Smooth muscle cell (in vitro differentiated cells): Measurements from ENCODE around the gene KLF13. TPM values are rescaled to one million over a fixed set of nuclear protein-coding genes. Genes with fewer than 3 reads are reported as not detected.

Source experiments
- DNase-seq: peaks from one replicate; lab custom pipeline; 2025; ENCODE audit not compliant: unreplicated experiment; lab: John Stamatoyannopoulos, UW
- H2AFZ ChIP-seq: fragments of 200-600 bp; sonication (generic); 2 replicates; pipeline ENCODE4 v1.6.0; 2016; ENCODE audit warnings: antibody characterized with exemption, low read depth, mild to moderate bottlenecking
- H3F3A ChIP-seq: fragments of 200-600 bp; sonication (generic); 2 replicates; pipeline ENCODE4 v1.6.0; 2017; ENCODE audit warnings: antibody characterized with exemption, low read depth
- H3K27ac ChIP-seq: fragments of 200-600 bp; sonication (generic); 2 replicates; pipeline ENCODE4 v1.5.1; 2016; ENCODE audit warnings: low read depth, mild to moderate bottlenecking
- H3K27me3 ChIP-seq: fragments of 200-600 bp; sonication (generic); 2 replicates; pipeline ENCODE4 v1.6.1; 2016; ENCODE audit warnings: low read depth, mild to moderate bottlenecking
- H3K36me3 ChIP-seq: fragments of 200-600 bp; sonication (generic); 2 replicates; pipeline ENCODE4 v1.5.1; 2016; ENCODE audit warnings: low read depth
- H3K4me1 ChIP-seq: fragments of 200-600 bp; sonication (generic); 2 replicates; pipeline ENCODE4 v1.5.1; 2016; ENCODE audit warnings: low read depth
- H3K4me2 ChIP-seq: fragments of 200-600 bp; sonication (generic); 2 replicates; pipeline ENCODE4 v1.6.0; 2016; ENCODE audit warnings: mild to moderate bottlenecking
- H3K4me3 ChIP-seq: fragments of 200-600 bp; sonication (generic); 2 replicates; pipeline ENCODE4 v1.5.1; 2016; ENCODE audit warnings: mild to moderate bottlenecking
- H3K79me2 ChIP-seq: fragments of 200-600 bp; sonication (generic); 2 replicates; pipeline ENCODE4 v1.6.0; 2016; ENCODE audit warnings: low read depth, mild to moderate bottlenecking
- H3K9ac ChIP-seq: fragments of 200-600 bp; sonication (generic); 2 replicates; pipeline ENCODE4 v1.6.0; 2016; ENCODE audit warnings: low read depth
- H3K9me3 ChIP-seq: fragments of 200-600 bp; sonication (generic); replicated peaks from 2 replicates; pipeline ENCODE4 v1.5.1; 2016; ENCODE audit warnings: low read depth
- H4K20me1 ChIP-seq: fragments of 200-600 bp; sonication (generic); 2 replicates; pipeline ENCODE4 v1.6.0; 2016; ENCODE audit warnings: low read depth
- WGBS: methylation state at CpG from one replicate; pipeline ENCODE4 v1.1.7; 2016; ENCODE audit warnings: low lambda C conversion rate; 5-methylcytosine and 5-hydroxymethylcytosine counted together
- polyA plus RNA-seq: library from polyadenylated mRNA; unstranded; fragments of >200 nt; fragmentation: Nextera tagmentation; extraction: Ambion mirVana; gene quantifications from 2 replicates; pipeline ENCODE4 v1.2.1, GENCODE V29; 2016
- total RNA-seq: library from RNA; depleted of rRNA; stranded (reverse); fragments of >200 nt; gene quantifications from 2 replicates; pipeline ENCODE4 v1.2.3, GENCODE V29; 2014
- TF ChIP-seq, protein P1 (sequence below): fragments of 200-600 bp; sonication (generic); IDR thresholded peaks from 2 replicates; pipeline ENCODE4 v1.5.1; 2017; ENCODE audit warnings: borderline replicate concordance, mild to moderate bottlenecking, antibody characterized with exemption; ENCODE audit not compliant: insufficient read depth, poor library complexity, severe bottlenecking

The KLF13 gene
- total and polyA plus RNA-seq, 2 experiments from 2014 or later = 42.1 to 74.2 TPM

DNA sequence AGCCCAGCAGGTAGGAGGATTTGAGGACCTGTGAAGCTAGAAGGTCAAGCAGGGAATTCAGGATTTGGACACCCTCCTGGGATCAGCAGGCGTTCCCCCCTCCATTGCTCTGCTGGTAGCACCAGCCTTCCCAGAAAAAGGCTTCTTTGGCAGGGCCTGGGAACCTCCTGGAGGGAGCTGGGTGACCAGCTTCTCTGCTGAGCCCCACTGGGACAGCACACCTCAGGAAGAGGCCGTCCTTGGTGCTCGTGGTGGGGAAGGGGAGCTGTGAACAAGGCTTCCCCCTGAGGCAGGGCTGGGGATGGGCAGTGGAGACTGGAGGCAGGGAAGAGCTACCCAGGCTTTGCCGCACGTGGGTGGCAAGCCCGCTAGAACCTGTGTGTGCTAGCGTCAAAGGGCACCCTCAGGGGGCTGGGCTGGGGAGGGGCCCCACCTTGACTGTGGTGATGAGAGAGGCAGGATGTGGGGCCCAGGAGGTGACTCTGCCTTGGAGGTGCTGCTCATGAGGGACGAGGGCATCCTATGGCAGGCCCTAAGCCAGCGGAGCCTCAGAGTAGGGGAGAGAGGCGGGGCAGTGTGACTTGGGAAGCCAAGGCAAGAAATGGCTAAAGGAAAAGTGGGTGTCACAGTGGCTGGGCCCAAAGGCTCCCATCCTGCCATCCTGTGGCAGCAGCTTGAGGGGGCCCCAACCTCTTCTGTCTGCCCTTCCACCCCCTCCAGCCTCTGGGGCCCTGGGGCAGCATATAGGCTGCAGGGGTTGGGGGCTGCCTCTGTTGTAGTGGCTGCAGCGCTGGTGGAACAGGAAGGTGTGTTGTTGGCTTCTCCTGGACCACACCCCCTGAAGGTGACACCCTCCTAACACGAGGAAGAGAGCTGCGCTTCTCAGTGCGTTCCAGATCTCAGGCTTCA is 20.7 kb downstream of the KLF13 start:
- no peak for DNase-seq
- Histone ChIP-seq H3K27ac (no peak overlapping the region), H3F3A (no peaks in the 10 kb centered on the region), H3K4me2 (no peak overlapping the region), H3K36me3 (no peaks in the 10 kb centered on the region), H3K27me3 (no peaks in the 10 kb centered on the region), H3K4me3 (no peak overlapping the region), H3K4me1 (peaks cover 1% of the 10 kb centered on the region), H3K9me3 (no peaks in the 10 kb centered on the region), H4K20me1 (peaks cover 100% of the 10 kb centered on the region), H3K9ac (no peak overlapping the region), H3K79me2 (peaks cover 100% of the 10 kb centered on the region), H2AFZ (no peak overlapping the region)
- TF ChIP-seq, protein P1, sequence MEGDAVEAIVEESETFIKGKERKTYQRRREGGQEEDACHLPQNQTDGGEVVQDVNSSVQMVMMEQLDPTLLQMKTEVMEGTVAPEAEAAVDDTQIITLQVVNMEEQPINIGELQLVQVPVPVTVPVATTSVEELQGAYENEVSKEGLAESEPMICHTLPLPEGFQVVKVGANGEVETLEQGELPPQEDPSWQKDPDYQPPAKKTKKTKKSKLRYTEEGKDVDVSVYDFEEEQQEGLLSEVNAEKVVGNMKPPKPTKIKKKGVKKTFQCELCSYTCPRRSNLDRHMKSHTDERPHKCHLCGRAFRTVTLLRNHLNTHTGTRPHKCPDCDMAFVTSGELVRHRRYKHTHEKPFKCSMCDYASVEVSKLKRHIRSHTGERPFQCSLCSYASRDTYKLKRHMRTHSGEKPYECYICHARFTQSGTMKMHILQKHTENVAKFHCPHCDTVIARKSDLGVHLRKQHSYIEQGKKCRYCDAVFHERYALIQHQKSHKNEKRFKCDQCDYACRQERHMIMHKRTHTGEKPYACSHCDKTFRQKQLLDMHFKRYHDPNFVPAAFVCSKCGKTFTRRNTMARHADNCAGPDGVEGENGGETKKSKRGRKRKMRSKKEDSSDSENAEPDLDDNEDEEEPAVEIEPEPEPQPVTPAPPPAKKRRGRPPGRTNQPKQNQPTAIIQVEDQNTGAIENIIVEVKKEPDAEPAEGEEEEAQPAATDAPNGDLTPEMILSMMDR = no peak
- 93% methylated on average over 14 of the region's 14 CpGs for WGBS

DNA sequence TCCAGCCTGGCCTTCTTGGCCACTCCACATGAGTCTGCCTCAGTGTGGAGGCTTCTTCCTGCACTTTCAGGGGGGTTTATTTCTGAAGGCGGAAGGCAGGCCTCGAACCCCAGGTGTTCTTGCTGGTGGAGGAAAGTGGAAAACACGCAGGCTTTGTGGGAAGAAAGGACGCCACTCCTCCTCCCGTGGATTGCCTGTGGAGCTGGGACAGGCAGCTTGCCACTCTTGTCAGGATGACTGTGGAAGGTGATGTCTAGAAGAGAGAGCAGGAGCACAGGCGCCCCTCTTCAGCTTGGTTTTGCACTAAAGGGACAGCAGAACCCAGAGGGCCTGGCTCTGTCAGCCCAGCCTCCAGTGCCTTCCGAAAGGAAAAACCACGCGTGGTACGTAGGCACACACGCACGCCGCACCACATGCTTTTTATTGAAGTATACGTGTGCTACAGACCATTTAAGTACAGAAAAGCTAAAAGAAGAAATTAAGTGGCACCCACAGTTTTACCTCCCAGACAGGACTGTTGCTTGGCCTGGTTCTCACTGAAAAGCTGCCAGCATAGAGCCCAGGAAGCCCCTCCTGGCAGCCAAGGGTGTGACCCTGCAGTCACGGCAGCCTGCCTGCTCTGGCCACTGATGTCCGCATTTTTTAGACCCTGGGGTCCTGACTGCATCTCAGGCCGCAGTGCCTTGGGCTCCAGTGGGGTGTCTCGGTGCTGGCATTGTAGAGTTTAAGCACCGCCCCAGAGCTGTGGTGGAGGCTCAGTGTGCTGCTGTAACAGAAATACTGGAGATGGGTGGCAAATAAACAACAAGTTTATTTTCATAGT is 21.6 kb downstream of the KLF13 start:
- Histone ChIP-seq H3K36me3 (no peaks in the 10 kb centered on the region), H3K4me2 (no peak overlapping the region), H3K9ac (no peak overlapping the region), H3K4me1 (peaks cover 10% of the 10 kb centered on the region), H3K27ac (no peak overlapping the region), H3K27me3 (no peaks in the 10 kb centered on the region), H3K9me3 (no peaks in the 10 kb centered on the region), H3F3A (no peaks in the 10 kb centered on the region), H2AFZ (no peak overlapping the region), H4K20me1 (peaks cover 100% of the 10 kb centered on the region), H3K79me2 (peaks cover 100% of the 10 kb centered on the region), H3K4me3 (no peak overlapping the region)
- no peak for DNase-seq
- 97% methylated on average over 19 of the region's 19 CpGs for WGBS
- TF ChIP-seq, protein P1 = no peak

DNA sequence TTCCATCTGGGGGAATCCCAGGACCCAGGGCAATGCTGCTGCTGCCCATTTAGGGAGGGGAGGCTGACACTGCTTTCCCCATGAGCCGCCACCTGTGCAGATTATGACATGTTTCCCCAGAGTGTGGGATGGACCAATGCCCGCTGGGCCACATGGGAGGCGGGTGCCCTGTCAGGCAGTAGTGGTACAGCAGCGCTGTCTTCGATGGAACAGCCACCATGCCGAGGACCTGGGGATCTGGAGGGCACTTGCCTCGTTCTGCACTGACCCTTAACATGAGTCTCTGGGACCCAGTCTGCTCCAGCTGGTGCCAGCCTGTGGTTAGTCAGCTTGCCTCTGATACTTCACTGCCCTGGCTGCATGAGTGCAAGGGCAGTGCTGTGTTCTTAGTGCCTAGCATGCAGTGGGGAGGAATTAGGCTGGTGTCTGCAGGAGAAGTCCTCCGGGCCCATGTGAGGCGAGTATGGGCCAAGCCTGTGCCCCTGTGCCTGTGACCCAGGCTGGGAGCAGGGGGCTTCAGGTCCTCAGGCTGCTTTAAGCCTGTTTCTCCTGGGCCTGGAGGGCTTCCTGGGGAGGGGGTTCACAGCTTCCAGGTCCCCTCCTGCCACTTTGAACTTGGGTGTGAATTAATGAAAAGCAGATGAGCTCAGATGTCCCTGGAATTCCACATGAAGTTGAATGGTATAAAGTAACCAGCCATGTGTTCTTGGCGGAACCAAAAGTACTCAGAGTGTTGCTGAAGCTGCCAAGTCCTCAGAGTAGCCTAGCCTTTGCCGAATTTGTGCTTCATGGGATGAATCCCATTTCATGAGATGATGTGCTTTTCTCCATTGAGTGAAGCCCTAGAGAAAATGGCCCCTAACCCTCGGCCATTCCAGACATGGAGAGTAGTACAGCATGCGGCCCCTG is 22.9 kb downstream of the KLF13 start:
- Histone ChIP-seq H3K36me3 (no peaks in the 10 kb centered on the region), H3K9ac (no peak overlapping the region), H3K79me2 (peaks cover 100% of the 10 kb centered on the region), H3K4me2 (no peak overlapping the region), H3F3A (no peaks in the 10 kb centered on the region), H3K4me3 (no peak overlapping the region), H3K27me3 (no peaks in the 10 kb centered on the region), H4K20me1 (peaks cover 100% of the 10 kb centered on the region), H3K4me1 (peaks cover 18% of the 10 kb centered on the region), H3K9me3 (no peaks in the 10 kb centered on the region), H3K27ac (no peak overlapping the region), H2AFZ (no peak overlapping the region)
- TF ChIP-seq, protein P1 = no peak
- WGBS = 95% methylated on average over 13 of the region's 13 CpGs
- no peak for DNase-seq
